HG03025 (cell line): ENCODE measurements around the gene CD74.

Experiments
- ATAC-seq: cut with Tn5 transposase; IDR thresholded peaks from one replicate; pipeline ENCODE4 v1.9.1; 2021; ENCODE audit warnings: mild to moderate bottlenecking, moderate library complexity; ENCODE audit not compliant: unreplicated experiment, low FRiP score

CD74 gene

DNA sequence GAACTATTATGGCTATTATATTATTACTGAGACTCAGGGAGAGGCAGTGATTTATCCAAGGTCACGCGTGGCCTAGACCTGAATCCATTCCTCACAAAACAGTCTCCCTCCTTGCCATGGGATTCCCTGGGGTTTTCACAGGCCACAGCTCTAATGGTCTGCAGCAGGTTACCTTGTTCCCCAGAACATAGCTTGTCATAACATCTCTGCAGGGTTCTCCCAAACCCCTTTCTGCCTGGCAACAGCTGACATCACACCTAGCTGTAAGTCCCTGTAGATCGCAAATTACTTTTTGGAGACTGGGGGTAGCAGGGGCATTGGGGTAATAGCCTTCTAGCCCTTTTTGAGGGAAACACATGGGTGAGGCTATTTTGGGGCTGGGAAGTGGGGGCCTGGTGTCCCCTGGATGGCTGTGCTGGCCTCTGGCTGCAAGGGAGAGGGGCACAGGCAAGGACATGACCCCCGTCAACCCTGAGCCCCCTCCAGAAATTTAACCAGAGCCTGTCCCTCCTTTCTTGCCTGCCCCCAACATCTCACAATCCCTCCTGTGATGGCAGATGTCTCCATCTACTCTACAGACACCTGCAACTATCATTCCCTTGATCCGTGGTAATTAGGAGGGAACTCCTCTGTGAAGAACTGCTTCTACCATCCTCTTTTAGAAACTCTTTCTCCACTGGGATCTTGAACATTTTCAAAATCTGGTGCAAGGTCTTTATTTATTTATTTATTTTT, 1.3 kb downstream of the CD74 start:
- ATAC-seq, result no peak

DNA sequence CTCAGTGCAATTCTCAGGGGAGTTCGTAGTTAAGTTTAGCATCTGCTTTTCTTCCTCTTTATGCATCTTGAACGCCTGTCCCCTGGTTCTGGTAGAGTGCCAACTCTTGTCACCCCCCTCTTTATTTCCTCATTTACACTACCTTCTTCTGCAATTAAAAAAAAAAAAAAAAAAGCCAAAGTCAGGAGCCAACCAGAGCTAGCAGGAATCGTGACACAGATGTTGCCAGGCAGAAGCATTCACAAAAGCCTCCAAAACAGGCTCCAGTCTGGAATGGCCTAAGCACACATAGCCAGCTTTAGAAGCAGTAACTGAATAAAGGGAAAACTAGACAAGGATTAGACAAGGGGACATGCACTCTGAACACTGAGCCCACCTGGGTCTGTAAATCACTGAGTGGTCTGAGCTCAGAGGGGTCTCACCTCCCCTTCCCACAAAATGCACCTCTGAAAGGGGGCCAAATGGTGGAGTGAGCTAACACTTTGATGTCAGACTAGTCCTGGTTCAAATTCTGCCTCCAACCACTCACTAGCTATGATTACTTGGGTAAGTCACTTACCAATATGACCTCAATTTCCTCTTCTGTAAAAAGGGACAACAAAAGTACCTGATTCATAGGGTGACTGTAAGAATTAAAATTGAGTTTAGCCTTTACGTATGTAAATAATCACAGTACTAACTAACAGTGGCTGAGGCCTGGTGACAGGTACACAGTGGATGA, 2.0 kb downstream of the CD74 start:
- no peak for ATAC-seq

DNA sequence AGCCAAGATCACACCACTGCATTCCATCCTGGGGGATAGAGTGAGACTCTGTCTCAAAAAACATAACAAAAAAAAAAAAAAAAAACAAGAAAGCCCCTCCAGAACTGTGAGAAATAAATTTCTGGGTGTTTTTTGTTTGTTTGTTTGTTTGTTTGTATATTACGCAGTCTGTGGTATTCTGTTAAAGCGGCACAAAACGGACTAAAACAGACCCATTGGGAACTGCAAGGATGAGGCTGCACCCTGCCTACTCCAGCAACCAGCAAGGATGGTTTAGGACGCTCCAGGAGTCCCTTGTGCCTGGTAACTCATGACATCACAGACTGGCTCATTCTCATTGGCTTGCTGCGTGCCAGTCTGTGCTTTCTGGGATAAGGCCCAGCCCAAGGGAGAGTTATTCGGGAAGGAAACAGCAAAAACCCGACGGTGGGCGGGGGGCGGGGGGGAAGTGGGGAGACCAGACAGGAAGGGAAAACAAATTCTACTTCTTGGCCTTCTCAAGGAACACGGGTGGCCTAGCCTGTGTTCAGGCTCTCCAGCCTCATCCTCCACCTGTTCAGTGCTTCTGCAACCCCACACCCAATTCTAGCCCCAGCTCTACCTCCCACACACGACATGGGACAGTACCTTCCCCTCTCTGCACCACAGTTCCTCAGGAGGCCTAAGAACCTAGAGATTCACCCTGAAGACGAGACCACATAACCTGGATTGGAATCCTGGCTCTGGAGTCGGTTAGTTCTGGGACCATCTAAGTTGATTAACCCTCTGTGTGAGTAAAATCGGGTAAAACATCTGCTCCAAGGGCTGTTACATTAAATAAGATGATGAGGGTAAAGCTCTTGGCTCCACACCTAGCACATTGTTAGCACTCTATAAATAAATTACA, 2.8 kb downstream of the CD74 start:
- ATAC-seq, result peak; percentile 27

DNA sequence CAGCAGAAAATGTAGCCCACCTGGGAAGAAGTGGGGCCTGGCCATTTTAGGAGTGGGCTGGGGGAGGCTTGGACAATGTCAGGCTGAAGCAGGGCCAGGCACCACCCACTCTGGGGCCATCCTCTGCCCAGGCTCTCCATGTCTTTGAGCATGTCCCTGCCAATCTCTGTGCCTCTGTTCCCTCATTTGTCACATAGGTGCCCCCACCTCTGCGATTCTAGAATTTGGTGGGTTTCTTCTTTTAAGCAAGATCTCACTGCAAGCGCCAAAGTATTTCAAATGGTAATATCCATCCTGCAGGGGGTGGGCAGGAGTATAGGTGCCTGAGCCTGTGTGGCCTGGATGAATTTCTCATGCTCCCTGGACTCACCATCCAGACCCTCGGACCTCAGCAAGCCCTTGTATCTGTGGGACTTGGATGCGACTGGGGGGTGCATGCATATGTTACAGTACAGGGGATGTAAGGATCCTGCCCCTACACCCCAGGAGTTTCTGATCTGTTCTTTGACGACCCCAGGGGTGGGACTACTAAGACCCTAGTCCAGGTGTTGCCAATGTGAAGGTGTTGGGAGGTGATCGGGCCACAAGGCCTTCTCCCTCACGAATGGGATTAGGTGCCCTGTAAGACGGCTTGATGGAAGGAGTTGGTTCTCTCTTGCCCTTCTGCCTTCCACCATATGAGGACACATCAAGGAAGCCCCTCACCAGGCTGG, 4.3 kb downstream of the CD74 start:
- no peak for ATAC-seq

DNA sequence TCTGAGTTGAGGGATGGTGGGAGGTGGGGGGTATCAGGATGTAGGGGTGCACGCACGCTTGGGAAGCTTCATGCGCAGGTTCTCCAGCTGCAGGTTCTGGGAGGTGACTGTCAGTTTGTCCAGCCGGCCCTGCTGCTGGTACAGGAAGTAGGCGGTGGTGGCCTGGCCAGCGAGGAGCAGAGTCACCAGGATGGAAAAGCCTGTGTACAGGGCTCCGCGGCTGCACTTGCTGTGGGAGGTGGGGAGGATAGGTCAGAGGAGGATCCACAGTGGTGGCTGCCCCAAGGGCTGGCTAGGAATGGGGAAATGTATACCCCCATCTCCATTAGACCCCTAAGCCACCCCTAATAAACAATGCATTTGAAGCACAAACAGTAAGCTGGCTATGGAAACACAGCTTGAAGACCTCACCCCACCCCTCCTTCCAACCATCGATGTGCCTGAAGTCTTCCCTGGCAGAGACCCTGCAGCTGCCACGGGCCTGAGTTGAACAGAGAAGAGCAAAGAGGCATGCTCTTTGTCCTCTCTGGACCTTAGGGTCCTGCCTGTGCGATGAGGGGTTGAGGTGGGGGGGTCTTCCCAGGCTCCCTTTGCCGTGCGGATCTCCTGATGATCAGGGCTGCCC, 5.5 kb downstream of the CD74 start:
- ATAC-seq, result no peak

DNA sequence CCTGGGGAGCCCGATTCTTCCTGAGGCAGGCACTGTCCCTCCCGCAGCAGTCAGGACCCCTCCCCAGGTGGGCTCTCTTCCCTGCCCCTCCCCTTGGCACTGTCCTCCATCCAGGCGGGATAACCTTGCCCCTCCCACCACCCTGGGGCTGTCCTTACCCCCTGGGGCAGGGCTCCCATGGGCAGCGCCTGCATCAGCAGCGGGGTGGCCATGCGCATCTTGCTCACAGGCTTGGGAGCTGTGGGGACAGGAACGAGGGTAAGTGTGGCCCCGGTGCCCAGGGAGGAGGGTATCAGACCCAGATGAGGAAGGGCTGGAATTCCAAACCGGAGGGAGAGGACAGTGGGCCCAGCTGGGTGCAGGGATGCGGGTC, 6.0 kb downstream of the CD74 start:
- ATAC-seq, result no peak

DNA sequence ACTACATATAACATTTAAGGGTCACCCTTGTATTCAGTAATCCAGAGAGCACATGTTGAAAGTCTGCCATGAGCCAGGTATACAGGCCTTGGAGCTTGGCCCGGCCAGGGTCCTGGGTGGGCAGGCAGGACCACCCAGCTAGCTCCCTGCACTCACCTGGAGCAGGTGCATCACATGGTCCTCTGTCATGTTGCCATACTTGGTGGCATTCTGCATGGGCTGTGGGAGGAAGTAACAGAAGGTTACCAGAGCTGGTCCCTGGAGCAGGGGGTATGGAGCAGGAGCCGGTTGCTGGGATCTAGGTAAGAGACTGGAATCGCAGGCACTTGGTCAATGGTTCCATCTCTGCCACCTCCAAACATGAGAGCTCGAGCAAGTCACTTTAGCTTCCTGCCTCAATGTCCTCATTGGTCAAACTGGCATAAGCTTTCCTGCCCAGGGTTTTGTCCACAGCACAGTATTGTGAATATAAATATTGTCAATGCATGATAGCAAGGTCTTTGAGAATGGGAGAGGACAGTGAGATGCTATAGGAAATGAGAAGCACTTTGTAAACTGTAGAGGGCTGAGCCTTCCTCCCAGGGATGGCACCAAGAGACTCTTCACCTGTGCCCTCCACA, 6.5 kb downstream of the CD74 start:
- no peak for ATAC-seq

DNA sequence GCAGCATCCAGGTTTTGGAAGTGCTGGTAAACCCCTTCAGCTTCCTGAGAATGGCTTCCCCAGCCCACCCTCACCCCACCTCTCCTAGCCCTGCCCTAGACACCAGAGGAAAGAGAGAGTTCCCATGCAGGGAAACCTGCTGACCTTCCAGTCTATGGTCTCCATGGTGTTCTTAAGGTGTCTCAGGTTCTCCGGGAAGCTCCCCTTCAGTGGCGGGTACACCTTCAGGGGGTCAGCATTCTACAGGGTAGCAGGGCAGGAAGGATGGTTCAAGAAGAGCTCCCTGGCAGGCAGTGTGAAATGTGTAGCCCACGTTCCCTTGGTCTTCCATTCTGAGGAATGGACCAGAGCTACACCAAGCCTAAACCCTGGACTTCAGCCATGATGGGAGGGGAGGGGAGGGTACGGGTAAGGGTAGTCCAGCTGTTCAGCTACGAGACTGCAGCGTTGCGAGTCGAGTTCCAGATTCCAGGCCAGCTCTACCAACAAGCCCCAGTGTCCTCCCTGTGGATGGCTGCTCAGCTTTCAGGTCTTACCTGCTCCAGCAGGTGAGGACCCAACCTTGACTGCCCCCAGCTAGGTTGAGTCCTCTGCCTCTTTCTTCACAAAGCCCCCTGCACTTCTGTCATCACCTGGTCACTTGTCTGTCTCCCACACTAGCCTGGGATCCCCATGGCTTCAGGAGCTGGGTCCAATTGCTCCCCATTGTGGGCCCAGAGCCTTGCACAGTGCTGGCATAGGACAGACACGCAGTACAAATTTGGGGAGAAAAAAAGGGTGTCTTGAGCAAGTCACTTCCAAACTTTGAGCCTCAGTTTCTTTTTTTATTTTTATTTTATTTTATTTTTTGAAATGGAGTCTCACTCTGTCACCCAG, 7.5 kb downstream of the CD74 start:
- no peak for ATAC-seq

DNA sequence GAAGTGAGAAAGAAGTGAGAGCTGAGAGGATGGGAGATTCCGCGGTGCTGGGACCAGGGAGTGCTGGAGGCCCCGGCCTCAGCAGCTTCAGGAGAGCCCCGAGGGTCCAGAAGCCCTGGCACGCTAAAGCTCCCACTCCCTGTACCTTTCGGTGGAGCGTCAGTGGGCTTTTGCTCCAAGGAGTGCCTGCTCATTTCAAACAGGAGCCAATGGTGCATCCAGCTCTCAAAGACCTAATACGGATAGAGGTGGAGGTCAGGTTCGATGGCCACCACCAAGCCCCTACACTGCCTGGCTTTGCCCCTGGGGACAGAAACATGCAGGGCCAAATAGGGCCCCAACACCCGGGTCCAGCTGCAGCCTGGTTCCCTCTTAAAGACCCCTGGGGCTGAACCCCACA, 8.2 kb downstream of the CD74 start:
- no peak for ATAC-seq

DNA sequence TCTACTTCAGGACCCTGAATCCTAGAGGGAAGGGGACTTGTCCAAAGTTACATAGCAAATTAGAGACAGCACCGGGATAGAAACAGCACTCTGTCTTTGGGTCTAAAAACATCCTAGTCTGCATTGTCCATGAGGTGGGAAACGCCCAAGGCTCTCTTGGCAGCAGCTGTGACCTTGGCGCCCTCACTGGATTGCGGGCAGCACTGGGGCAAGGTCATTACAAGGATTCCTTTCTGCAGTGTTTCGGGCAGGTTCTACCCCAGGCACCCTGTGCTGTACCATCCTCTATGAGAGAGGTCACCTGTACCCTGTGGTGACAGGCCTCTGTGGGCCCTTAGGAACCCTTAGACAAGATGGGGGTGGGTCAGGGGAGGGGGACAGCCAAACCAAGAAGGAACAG, 8.6 kb downstream of the CD74 start:
- ATAC-seq, result no peak

DNA sequence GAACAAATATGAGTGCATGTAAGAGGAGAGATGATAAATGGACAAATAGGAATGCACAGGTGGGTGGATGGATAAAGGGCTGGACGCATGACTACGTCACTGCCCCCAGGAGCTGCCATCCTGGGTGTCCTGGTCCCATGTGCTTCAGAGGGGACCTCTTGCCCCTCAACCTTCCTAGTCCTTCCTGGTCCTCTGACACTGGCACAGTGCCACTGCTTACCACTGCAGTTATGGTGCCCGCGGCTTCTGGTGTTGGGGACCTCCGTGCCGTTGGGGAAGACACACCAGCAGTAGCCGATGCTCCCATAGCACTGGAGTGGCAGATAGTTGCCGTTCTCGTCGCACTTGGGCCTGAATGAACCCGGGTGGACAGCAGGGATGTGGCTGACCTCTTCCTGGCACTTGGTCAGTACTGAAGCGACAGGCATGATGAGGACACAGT, 9.8 kb downstream of the CD74 start:
- no peak for ATAC-seq

DNA sequence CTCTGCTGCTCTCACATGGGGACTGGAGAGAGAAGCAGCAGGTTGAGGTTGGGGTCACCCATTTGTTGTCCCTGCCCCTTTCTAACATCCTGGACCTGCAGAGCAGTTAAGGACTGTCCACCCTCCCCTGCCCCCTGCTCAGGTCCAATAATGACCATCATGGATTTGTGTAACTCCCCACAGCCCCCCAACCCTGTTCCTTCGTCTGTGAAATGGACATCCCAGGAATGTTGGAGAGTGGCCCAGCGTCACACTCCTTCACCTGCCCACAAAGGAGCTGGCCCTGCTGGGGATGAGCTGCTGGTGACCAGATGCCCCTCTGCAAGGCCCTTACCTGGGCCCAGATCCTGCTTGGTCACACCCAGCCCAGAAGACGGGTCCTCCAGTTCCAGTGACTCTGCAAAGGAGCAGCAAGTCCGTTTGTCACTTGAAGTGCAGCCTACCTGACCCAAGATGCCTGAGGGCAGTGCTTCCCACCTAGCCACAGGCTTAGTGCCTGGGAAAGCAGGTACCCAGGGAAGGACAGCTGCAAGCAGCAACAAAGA, 10.4 kb downstream of the CD74 start:
- no peak for ATAC-seq

DNA sequence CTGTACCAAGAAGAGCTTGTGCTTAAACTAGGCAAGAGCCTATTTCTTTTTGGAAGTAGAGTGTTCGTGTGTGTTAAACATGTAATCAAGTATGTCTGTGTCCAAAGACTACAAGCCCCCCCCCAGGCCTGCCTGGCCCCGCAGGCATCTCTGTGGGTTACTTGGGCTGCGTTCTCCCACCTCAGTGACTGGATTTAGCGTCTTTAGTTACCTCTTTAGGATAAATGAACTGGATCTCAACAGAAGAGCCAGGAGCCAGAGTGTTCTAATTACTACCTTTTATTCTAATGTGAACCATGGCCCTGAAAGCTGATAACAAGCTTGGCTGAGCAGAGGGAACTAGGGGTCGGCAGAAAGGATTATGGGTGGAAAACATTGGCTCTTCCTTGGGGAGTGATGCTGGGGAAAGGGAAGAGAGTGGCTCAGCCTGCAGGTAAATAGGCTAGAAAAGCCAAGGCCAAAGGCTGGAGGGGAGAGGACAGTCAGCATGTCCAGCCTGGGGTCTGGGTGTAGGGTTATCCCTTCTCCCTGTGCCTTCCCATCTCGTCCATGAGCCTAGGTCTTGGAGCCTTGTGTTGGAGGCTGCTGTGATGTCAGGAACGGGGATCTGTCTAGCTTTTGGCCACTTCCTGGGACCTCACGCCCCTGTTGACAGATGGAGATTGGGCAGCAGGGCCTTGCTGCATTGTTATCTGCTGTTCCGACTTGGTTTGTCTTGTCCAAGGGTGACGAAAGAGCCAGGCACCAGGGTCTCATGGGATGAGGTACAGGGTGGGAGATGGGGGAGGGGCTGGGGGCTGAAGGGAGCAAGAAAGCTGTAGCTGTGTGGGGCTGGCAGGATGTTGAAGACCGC, 11.1 kb downstream of the CD74 start:
- ATAC-seq, result no peak

DNA sequence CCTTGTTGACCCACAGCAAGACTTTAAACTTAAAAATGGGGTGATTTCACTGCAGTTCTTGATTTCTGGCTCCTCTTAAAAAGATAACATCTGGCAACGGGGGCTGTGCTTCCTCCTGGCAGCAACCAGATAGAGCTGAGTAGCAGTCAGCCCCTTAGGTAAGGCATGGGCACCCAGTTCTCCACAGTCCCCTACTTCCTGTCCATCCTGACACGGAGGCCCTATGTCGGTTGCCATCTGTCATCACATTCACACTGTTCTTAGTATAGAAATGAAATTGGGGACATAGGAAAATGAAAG, 11.7 kb downstream of the CD74 start:
- no peak for ATAC-seq

DNA sequence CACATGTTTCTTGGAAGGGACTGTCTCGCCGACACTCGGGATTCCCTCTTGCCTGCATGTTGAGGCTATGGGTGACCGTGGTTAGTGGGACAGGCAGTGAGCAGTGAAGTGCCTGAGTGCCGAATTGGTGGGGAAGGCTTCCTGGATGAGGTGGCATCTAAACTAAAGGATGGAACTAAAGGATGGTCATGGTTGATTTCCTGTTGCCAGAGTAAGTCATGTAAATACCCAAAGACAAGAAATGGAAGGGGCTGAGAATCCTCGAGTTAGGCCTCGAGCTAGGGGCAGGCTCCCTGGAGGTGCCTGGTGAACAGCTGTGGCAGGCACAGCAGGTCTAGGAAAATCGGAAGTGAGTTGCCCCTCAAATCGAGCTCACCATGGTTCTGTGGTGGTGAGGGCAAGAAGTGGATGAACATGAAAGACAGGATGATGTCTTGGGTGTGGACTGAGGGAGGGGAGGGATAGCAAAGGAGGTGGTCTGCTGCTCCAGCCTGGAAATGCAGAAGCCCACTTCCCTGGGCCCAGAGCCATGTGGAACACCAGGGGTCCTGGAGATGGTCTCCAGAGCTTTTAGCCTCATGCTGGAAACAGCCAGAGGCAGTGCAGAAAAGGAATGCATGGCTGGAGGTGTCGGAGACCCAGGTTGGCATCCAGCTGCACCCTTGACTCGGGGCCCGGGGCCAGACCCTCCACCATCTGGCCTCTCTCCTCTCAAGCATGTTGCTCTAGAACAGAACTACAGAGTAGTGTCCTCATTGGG, 12.2 kb downstream of the CD74 start:
- no peak for ATAC-seq

DNA sequence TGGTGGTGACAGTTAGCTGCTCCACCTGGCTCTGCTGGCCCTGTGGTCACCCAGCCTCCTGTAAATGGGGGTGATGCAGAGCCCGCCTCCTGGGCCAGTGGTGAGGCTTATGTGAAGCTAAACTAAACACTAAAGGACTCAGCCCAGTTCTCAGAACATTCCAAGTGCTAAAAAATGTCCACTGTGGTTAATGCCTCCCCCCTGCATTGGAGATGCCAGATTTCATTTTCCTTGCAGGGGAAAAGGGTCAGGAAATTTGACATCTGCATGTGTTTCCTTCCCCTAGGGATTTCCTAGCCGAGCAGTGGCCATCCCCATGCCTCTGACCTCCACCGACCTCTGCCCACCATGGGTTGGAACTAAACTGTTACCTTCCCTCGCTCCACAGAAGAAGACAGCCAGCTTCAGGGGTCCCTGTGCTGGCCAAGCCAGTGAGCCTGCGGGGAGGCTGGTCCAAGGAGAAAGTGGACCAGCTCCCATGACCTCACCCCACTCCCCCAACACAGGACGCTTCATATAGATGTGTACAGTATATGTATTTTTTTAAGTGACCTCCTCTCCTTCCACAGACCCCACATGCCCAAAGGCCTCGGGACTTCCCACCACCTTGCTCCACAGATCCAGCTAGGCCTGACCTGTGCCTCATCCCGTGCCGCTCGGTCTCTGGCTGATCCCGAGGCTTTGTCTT, 13.0 kb downstream of the CD74 start:
- ATAC-seq, result no peak
